HG02588 (cell line): ENCODE data around the gene NAV2.
"Not testable (repeated sequence)": the region's sequence is repeated elsewhere in the genome, so short reads cannot be mapped to it uniquely, and the experiment has no call there.

Source experiments
- ATAC-seq: cut with Tn5 transposase; IDR thresholded peaks from one replicate; pipeline ENCODE4 v1.9.1; 2021; ENCODE audit warnings: mild to moderate bottlenecking, moderate library complexity; ENCODE audit not compliant: unreplicated experiment

Gene NAV2

GRCh38 chr11:20122131-20122530 lies 409.5 kb downstream of the NAV2 start:
- ATAC-seq, result no peak

- ATAC-seq, result no peak
Observed at GRCh38 chr11:20125927-20126326, 413.3 kb downstream of the NAV2 start.

GRCh38 chr11:20126724-20127123 lies 414.1 kb downstream of the NAV2 start:
- no peak for ATAC-seq

- peak; percentile 53 for ATAC-seq
Observed at GRCh38 chr11:20127671-20128527, 415.3 kb downstream of the NAV2 start.

- not testable (repeated sequence) for ATAC-seq
Observed at GRCh38 chr11:20128528-20128825, 415.8 kb downstream of the NAV2 start.

GRCh38 chr11:20129665-20130064 lies 417.0 kb downstream of the NAV2 start:
- ATAC-seq, result no peak

GRCh38 chr11:20131788-20132666 lies 419.4 kb downstream of the NAV2 start:
- ATAC-seq, result no peak

- no peak for ATAC-seq
Observed at GRCh38 chr11:20132667-20133039, 420.0 kb downstream of the NAV2 start.

- ATAC-seq, result no peak
Observed at GRCh38 chr11:20134991-20135736, 422.5 kb downstream of the NAV2 start.

GRCh38 chr11:20137637-20138036 lies 425.0 kb downstream of the NAV2 start:
- no peak for ATAC-seq

GRCh38 chr11:20138707-20139106 lies 426.1 kb downstream of the NAV2 start:
- ATAC-seq, result no peak

GRCh38 chr11:20154381-20154780 lies 441.7 kb downstream of the NAV2 start:
- ATAC-seq, result no peak

GRCh38 chr11:20155683-20156279 lies 443.1 kb downstream of the NAV2 start:
- ATAC-seq, result no peak

GRCh38 chr11:20156280-20156875 lies 443.7 kb downstream of the NAV2 start:
- ATAC-seq, result no peak

- no peak for ATAC-seq
Observed at GRCh38 chr11:20156876-20157613, 444.4 kb downstream of the NAV2 start.

- no peak for ATAC-seq
Observed at GRCh38 chr11:20157728-20158127, 445.1 kb downstream of the NAV2 start.

- no peak for ATAC-seq
Observed at GRCh38 chr11:20158597-20159257, 446.1 kb downstream of the NAV2 start.

GRCh38 chr11:20159466-20160381 lies 447.1 kb downstream of the NAV2 start:
- ATAC-seq, result no peak
